HG02981 (cell line): ENCODE results near the gene SMURF2.
"Not testable (repeated sequence)": the region's sequence is repeated elsewhere in the genome, so short reads cannot be mapped to it uniquely, and the experiment has no call there.

Experiments
- ATAC-seq: cut with Tn5 transposase; IDR thresholded peaks from one replicate; pipeline ENCODE4 v1.9.1; 2021; ENCODE audit warnings: mild to moderate bottlenecking, moderate library complexity; ENCODE audit not compliant: unreplicated experiment

The SMURF2 gene

GRCh38 chr17:64667807-64668721 is 6.0 kb upstream of the SMURF2 start:
- ATAC-seq: not testable (repeated sequence)

GRCh38 chr17:64664299-64664981 is 2.3 kb upstream of the SMURF2 start:
- not testable (repeated sequence) for ATAC-seq

- ATAC-seq: not testable (repeated sequence)
Measured at GRCh38 chr17:64663836-64664235, 1.7 kb upstream of the SMURF2 start.

- no peak for ATAC-seq
Measured at GRCh38 chr17:64662774-64663367, 764 bp upstream of the SMURF2 start.

- ATAC-seq: peak; percentile 35
Measured at GRCh38 chr17:64661726-64661975, 456 bp downstream of the SMURF2 start.

- not testable (repeated sequence) for ATAC-seq
Measured at GRCh38 chr17:64660978-64661725, 955 bp downstream of the SMURF2 start.

GRCh38 chr17:64660195-64660977 is 1.7 kb downstream of the SMURF2 start:
- ATAC-seq: not testable (repeated sequence)

- no peak for ATAC-seq
Measured at GRCh38 chr17:64658931-64659330, 3.2 kb downstream of the SMURF2 start.

GRCh38 chr17:64657610-64658125 is 4.4 kb downstream of the SMURF2 start:
- ATAC-seq: no peak

- ATAC-seq: no peak
Measured at GRCh38 chr17:64655704-64656103, 6.4 kb downstream of the SMURF2 start.

- no peak for ATAC-seq
Measured at GRCh38 chr17:64653985-64654355, 8.1 kb downstream of the SMURF2 start.

- ATAC-seq: no peak
Measured at GRCh38 chr17:64653325-64653984, 8.7 kb downstream of the SMURF2 start.

GRCh38 chr17:64651889-64652288 is 10.2 kb downstream of the SMURF2 start:
- no peak for ATAC-seq

GRCh38 chr17:64648234-64648633 is 13.9 kb downstream of the SMURF2 start:
- no peak for ATAC-seq

- no peak for ATAC-seq
Measured at GRCh38 chr17:64647817-64648216, 14.3 kb downstream of the SMURF2 start.

GRCh38 chr17:64639516-64639915 is 22.6 kb downstream of the SMURF2 start:
- ATAC-seq: no peak

- no peak for ATAC-seq
Measured at GRCh38 chr17:64638552-64639203, 23.4 kb downstream of the SMURF2 start.

GRCh38 chr17:64635647-64636305 is 26.3 kb downstream of the SMURF2 start:
- peak; percentile 68 for ATAC-seq

GRCh38 chr17:64634218-64634617 is 27.9 kb downstream of the SMURF2 start:
- no peak for ATAC-seq
